HG02678 (cell line): ENCODE data around the gene THOC6.
"Not testable (repeated sequence)": the region's sequence is repeated elsewhere in the genome, so short reads cannot be mapped to it uniquely, and the experiment has no call there.

Source experiments
- ATAC-seq: cut with Tn5 transposase; IDR thresholded peaks from one replicate; pipeline ENCODE4 v1.9.1; 2021; ENCODE audit warnings: mild to moderate bottlenecking, moderate library complexity; ENCODE audit not compliant: unreplicated experiment

THOC6 gene

GRCh38 chr16:3069146-3069545 lies 45.3 kb downstream of the THOC6 start:
- ATAC-seq, result not testable (repeated sequence)

GRCh38 chr16:3070608-3071111 lies 46.8 kb downstream of the THOC6 start:
- no peak for ATAC-seq

- ATAC-seq, result no peak
These were observed 47.8 kb downstream of the THOC6 start for GRCh38 chr16:3071655-3072054.

GRCh38 chr16:3072148-3072547 lies 48.3 kb downstream of the THOC6 start:
- ATAC-seq, result not testable (repeated sequence)

GRCh38 chr16:3072576-3073263 lies 48.9 kb downstream of the THOC6 start:
- ATAC-seq, result not testable (repeated sequence)

- ATAC-seq, result no peak
These were observed 49.6 kb downstream of the THOC6 start for GRCh38 chr16:3073448-3073847.

GRCh38 chr16:3074860-3075522 lies 51.2 kb downstream of the THOC6 start:
- peak; percentile 87 for ATAC-seq

- ATAC-seq, result no peak
These were observed 51.7 kb downstream of the THOC6 start for GRCh38 chr16:3075523-3075915.

- ATAC-seq, result not testable (repeated sequence)
These were observed 52.1 kb downstream of the THOC6 start for GRCh38 chr16:3075946-3076345.

- no peak for ATAC-seq
These were observed 52.7 kb downstream of the THOC6 start for GRCh38 chr16:3076577-3076976.
